ENCODE data around the gene FREM2.

FREM2 gene

DNA sequence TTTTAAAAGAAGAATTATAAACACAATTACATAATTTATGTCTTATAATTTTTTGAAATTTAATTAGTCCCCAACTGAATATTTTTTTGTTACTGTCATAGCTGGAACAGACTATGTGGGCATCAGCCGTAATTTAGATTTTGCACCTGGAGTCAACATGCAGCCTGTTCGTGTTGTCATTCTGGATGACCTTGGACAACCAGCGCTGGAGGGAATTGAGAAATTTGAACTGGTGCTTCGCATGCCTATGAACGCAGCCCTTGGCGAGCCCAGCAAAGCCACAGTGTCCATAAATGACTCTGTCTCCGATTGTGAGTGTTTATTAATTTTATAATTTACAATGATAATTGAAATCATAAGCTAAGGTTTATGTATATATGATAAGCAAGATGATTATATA, 161.5 kb downstream of the FREM2 start:
- ATAC-seq, result no peak

- ATAC-seq, result no peak
These were observed 162.4 kb downstream of the FREM2 start for GRCh38 chr13:38849315-38849714.

DNA sequence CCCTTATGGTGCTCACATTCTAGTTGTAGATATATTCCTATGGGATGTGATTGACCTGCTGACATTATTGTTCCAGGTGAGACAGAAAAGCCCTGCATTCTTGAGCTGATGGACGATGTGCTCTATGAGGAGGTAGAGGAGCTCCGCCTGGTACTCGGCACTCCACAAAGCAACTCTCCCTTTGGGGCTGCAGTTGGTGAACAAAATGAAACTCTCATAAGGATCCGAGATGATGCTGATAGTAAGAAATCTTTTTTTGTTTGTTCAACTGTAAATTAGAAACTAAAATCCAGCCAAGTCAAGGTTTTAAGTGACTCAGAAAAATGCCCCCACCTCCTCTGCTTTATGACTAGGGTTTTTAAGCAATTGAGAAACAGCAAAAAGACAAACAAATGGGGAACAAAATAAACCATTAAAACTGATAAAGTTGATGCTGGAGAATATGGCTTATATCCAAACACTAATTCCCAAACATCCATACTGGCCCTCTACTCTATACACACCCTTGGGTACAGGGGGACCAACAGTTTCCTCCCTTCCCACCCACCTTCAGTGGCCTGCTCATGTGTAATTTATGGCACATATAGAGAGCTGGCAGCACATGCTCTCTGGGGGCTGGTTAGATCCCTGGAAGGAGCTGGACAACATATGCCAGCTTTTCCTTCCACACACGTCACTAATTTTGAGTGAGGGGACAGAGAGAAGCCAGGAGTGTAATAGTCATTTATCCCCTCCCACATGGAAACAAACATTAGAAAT, 164.2 kb downstream of the FREM2 start:
- ATAC-seq, result no peak

DNA sequence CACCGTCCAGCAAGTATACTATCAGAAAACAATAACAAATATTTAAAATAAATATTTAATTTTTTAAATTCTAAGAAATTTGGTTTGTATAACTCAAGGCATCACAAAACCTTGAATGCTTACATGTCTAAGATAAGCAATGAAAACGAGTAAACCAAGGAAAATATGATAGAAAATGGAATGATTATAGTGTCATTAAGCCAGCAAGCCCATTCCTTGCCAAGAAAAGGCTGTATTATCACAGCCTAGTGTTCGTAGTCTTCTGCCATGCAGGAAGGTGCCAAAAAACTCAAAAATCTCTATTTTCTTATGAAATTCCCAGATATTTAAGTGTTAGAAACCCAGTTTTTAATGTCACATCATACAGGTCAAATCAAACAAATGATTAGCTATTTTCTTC, 167.3 kb downstream of the FREM2 start:
- ATAC-seq, result no peak

GRCh38 chr13:38856065-38856464, 169.2 kb downstream of the FREM2 start:
- ATAC-seq, result no peak

- ATAC-seq, result no peak
These were observed 175.6 kb downstream of the FREM2 start for GRCh38 chr13:38862443-38862842.

DNA sequence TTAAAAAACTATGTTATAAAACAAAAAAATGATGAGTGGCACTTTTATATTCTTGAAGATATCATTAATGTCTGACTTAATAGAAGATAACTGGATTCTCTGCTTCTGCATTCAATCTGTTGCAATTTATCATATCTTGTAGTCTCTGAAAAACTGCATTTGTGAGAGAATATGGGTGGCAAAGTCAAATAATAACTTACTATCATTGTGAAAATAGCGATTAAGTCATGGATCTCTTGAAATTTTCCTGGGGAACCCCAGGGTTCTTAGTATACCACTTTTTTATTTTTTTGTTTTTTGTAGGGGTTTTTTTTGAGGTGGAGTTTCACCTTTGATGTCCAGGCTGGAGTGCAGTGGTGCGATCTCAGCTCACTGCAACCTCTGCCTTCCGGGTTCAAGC, 176.7 kb downstream of the FREM2 start:
- no peak for ATAC-seq

DNA sequence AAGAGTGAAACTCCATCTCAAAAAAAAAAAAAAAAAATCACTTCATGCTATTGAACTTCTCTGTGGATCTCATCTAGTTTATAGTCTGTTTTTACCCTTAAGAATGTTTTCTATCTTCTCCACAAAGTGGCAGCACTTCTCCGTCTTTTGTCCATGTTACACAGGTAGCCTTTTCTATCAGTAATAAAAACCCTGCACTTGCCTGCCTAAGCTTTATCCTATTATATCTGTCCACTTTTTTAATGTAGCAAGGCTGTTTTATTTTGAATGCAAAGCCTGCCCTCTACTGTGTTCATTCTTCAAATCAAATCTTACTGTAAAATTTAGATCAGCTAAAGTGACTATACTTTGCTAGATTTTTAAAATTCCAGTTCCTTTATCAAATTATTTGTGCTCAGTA, 179.8 kb downstream of the FREM2 start:
- no peak for ATAC-seq

GRCh38 chr13:38868399-38868798, 181.5 kb downstream of the FREM2 start:
- ATAC-seq, result no peak

DNA sequence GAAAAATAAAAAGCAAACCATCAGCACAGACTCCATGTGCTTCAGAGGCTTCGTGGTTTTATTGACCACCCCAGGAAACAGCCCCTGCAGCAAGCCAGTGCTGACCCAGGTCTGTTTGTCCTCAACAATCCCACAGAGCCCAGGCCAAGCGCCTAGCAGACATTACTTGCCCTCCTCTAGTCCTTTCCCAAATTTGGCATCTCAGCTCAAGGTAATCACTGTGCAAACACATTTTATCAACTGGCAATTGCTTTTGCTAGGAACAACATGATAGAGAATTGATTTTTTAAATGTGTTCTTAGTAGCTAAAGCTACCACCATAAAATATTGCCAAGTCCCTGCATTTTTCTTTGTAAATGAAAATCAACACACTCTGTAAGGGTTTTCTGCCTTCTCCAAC, 182.0 kb downstream of the FREM2 start:
- ATAC-seq, result no peak

DNA sequence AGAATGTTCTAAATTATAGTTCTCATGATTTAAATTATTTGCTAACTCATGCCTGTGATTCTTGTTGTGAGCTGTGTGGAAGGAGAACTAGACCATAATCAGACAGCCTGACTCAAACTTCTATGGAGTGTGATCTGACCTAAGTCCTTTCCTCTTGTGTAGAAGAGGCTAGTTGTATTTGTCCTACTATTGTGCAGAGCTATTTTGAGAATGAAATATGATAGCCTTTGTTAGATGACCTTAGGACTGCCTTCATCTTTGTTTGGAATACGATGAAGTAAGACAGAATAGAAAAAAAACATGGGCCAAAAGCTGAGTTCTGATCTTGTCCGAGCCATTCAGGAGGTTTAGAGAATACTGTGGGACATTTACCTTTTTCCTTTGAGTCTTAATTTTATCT, 184.4 kb downstream of the FREM2 start:
- no peak for ATAC-seq

GRCh38 chr13:38872693-38873092, 185.8 kb downstream of the FREM2 start:
- ATAC-seq, result no peak

DNA sequence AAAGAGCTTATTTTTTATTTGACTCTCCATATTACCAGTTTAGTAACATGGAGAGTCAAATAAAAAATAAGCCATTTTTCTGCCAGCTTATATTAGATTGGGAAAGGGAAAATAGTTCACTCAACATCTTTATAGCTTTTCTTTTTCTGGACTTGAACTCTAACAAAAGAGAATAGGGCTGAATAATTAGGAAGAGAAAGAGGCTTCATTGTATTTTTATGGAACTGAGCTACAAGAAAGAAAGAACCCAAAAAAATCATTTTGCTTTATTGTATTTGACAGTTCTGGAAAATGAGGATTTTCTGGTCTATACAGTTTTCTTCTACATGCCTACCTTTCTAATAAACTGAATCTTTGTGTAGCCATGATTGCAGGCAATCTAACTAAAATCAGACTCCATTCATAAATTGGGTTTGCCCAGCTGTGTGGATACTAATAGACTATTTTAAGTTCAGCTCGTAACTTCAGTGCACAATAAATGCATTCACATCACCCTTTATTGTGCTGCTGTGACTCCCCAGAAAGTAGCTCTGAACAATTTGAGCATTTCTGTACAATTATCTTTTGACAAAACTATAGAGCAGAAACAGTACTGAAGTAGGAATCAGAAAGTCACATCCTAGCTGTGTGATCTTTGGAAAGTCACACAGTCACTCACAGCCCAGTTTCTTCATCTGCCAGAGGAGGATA, 188.5 kb downstream of the FREM2 start:
- no peak for ATAC-seq

DNA sequence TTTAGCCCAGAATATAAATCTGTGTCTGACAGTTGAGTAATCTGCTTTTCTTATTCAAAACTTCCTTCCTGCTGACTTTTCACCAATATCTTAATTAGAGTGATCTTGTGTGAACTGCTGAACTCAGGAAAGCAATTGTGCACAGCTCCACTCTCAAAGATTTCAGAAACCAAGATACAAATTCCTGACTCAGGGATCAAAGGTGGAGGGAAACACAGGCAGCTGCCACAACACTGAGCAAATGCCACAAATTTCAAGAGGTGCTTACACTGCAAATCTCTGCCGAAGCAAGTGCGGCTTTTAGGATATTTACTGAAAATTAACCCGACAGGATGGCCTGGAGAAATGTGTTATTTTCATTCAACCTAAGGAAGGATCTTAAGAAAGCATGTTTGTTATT, 192.4 kb downstream of the FREM2 start:
- no peak for ATAC-seq

DNA sequence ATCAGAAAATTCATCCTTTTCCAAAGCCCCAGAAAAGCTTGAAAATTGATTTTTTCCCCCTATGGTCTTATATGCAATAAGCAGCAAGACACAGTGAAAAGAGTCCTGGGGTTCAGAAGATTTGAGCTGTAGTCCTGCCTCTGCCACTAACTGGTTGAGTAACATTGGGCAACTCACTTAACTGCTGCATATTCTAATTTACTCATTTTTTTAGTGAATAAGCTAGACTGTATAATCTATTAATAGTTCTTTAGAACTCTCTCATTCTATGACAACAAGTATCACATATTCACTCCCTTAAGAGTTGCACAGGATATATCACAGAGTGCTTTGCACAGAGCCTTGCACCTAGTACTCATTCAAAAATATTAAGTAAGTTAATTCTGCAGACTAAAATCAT, 192.9 kb downstream of the FREM2 start:
- ATAC-seq, result no peak

DNA sequence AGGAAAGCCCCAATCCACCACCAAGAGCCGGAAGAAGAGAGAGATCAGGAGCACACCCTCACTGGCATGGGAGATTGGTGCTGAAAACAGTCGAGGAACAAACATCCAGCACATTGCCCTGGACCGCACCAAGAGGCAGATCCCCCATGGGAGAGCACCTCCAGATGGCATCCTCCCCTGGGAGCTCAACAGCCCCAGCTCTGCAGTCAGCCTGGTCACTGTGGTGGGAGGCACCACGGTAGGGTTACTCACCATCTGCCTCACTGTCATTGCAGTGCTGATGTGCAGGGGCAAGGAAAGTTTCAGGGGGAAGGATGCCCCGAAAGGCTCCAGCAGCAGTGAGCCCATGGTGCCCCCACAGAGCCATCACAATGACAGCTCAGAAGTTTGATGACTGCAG, 193.5 kb downstream of the FREM2 start:
- no peak for ATAC-seq

GRCh38 chr13:38883783-38884182, 196.9 kb downstream of the FREM2 start:
- ATAC-seq, result no peak

- peak in 1 of 2 donors; percentile 21 for ATAC-seq
These were observed 201.4 kb downstream of the FREM2 start for GRCh38 chr13:38888309-38888708.

GRCh38 chr13:38895075-38895474, 208.2 kb downstream of the FREM2 start:
- no peak for ATAC-seq

DNA sequence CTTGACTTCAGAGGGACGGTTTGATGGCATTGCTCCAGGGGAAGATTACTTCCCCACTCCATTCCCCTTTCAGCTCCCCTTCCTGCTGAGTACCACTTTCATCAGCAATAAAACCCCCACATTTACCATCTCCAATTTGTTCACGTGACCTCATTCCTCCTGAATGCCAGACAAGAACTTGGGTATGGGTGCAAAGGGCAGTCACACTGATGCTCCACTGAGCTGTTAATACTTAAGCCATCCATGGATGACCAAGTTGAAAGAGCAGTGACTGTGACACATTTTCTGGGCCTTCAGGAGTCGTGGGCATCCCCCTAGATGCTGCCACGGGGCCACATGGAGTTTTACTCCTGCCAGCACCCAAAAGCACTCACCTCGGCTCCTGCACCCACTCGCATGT, 210.6 kb downstream of the FREM2 start:
- ATAC-seq, result no peak

DNA sequence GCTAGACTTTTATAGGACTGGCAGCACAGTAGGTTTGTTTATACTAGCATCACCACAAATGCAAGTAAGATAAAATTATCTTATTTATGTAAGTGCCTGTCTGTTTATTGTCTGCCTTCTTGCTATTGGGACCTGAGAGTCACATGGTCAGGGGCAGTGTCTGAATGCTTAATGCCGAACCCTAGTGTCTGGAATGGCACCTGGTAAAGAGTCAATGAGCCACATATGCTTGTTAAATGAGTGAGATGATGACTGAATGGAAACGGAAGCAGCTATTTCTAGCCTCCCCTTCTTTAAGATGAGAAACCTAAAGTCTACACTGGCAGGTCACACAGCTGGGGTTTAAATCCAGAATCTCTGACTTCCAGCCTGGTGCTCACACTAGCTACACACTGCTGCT, 211.6 kb downstream of the FREM2 start:
- ATAC-seq, result no peak

DNA sequence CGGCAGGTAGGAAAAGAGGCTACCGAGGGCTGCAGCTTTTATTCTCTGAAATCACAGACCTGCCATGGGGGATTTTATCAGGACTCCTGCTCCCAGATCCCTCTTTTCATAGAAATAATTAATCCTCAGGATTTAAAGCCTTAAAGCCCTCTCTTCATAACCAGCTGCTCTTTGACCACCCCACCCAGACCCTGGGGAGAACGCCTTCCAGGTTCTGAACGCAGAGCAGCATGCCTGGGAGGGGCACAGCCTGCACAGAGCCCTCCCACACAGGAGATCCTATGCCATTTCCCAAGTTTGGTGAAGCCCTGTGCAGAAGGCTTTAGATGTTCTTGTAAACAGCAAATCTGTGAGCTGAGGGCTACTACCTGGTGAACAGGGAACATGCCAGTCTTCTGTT, 212.7 kb downstream of the FREM2 start:
- ATAC-seq, result no peak

- ATAC-seq, result no peak
These were observed 213.3 kb downstream of the FREM2 start for GRCh38 chr13:38900188-38900587.

- ATAC-seq, result no peak
These were observed 215.7 kb downstream of the FREM2 start for GRCh38 chr13:38902551-38902950.

GRCh38 chr13:38905081-38905480, 218.2 kb downstream of the FREM2 start:
- no peak for ATAC-seq

All from activated CD4-positive, CD25-positive, alpha-beta regulatory T cell treated with anti-CD3 and anti-CD28 coated beads, Interleukin-2, amount 50 U/mL, for 24 hours (primary cell).